ENCODE results near the gene COX7B2. TPM values are rescaled to one million over a fixed set of nuclear protein-coding genes. Genes with fewer than 3 reads are reported as not detected.

Gene COX7B2
- total and polyA plus RNA-seq, 4 donors, result not detected

DNA sequence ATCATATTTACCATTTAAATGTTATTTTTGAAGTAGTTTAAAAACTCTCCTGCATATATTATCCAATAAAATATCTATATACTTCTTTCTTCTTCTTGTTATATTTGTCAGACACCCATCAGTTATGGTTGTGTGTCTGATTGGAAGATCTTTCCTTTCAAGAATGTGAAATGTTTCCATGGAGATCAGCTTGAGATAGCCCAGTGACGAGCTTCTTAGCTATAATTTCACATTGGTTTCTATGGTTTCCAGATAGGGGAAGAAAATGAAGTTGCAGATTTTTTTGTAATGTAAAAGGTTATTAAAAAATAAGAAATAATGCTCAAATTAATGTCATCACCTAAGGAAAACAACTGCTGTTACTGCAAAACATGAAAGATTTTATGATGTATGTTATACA lies 189.0 kb downstream of the COX7B2 start:
- no peak for DNase-seq (ENCODE audit: low spot score)
- TF ChIP-seq HNF4A (conservative IDR thresholded peaks at IDR 0.05) (no peak), HNF4G (IDR thresholded peaks at IDR 0.05) (no peak), RAD21 (IDR thresholded peaks at IDR 0.05) (no peak), FOXA2 (IDR thresholded peaks at IDR 0.05) (no peak), SP1 (IDR thresholded peaks at IDR 0.05) (no peak), JUND (IDR thresholded peaks at IDR 0.05) (no peak), REST (IDR thresholded peaks at IDR 0.05) (no peak), ATF3 (IDR thresholded peaks at IDR 0.05) (no peak), ZBTB33 (IDR thresholded peaks at IDR 0.05) (no peak)
- TF ChIP-seq, protein P1, sequence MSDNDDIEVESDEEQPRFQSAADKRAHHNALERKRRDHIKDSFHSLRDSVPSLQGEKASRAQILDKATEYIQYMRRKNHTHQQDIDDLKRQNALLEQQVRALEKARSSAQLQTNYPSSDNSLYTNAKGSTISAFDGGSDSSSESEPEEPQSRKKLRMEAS (IDR thresholded peaks at IDR 0.05), result no peak
- TF ChIP-seq, protein P2, sequence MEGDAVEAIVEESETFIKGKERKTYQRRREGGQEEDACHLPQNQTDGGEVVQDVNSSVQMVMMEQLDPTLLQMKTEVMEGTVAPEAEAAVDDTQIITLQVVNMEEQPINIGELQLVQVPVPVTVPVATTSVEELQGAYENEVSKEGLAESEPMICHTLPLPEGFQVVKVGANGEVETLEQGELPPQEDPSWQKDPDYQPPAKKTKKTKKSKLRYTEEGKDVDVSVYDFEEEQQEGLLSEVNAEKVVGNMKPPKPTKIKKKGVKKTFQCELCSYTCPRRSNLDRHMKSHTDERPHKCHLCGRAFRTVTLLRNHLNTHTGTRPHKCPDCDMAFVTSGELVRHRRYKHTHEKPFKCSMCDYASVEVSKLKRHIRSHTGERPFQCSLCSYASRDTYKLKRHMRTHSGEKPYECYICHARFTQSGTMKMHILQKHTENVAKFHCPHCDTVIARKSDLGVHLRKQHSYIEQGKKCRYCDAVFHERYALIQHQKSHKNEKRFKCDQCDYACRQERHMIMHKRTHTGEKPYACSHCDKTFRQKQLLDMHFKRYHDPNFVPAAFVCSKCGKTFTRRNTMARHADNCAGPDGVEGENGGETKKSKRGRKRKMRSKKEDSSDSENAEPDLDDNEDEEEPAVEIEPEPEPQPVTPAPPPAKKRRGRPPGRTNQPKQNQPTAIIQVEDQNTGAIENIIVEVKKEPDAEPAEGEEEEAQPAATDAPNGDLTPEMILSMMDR (IDR thresholded peaks at IDR 0.05; ENCODE audit: low read depth, low read length, missing input control), result no peak
- WGBS, result 42% methylated on average over 1 of the region's 1 CpG
- Histone ChIP-seq H3K9me3 (ENCODE audit: control insufficient read depth in 4 of 4, low read length in 3 of 4) (no peaks in the 10 kb centered on the region), H3K36me3 (ENCODE audit: control insufficient read depth in 4 of 4, insufficient read depth in 3 of 4, low read depth in 1 of 4, low read length in 3 of 4) (no peaks in the 10 kb centered on the region), H3K9ac (ENCODE audit: low read depth in 1 of 2, low read length in 2 of 2) (no peak overlapping the region), H3K4me1 (ENCODE audit: control insufficient read depth in 4 of 4, insufficient read depth in 4 of 4, low read length in 3 of 4) (no peaks in the 10 kb centered on the region), H3K27ac (ENCODE audit: low read depth in 1 of 2, low read length in 2 of 2) (no peak overlapping the region), H3K27me3 (ENCODE audit: control insufficient read depth in 4 of 4, insufficient read depth in 4 of 4, low read length in 3 of 4) (no peaks in the 10 kb centered on the region), H3K4me3 (ENCODE audit: low read depth in 1 of 3, low read length in 3 of 3) (no peak overlapping the region)

DNA sequence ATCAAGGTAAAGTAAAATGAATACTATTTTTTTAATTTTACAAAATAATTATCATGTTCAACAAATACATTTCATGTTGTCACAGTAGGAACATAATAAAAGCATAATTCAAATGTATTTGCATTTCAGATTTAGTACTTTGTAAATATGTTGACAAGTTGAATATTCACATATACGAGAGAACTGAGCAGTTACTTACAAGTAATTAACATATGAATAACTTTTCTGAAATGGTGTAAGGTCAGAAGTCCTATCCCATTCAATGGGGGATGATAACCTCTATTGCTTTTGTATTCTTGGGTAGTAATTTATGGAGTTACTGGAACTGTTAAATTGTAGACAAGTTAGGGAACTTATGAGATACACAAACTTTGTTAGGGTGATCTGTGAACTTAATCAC lies 191.1 kb downstream of the COX7B2 start:
- H3K4me1 ChIP-seq (ENCODE audit: control insufficient read depth in 4 of 4, insufficient read depth in 4 of 4, low read length in 3 of 4), result no peaks in the 10 kb centered on the region
- WGBS, result 77% methylated on average over 1 of the region's 1 CpG

More for the DNA sequence above, 191.1 kb downstream of the COX7B2 start:
- Histone ChIP-seq H3K27me3 (ENCODE audit: control insufficient read depth in 4 of 4, insufficient read depth in 4 of 4, low read length in 3 of 4) (no peaks in the 10 kb centered on the region), H3K9ac (ENCODE audit: low read depth in 1 of 2, low read length in 2 of 2) (no peak overlapping the region), H3K4me3 (ENCODE audit: low read depth in 1 of 3, low read length in 3 of 3) (no peak overlapping the region), H3K27ac (ENCODE audit: low read depth in 1 of 2, low read length in 2 of 2) (no peak overlapping the region), H3K36me3 (ENCODE audit: control insufficient read depth in 4 of 4, insufficient read depth in 3 of 4, low read depth in 1 of 4, low read length in 3 of 4) (no peaks in the 10 kb centered on the region), H3K9me3 (ENCODE audit: control insufficient read depth in 4 of 4, low read length in 3 of 4) (no peaks in the 10 kb centered on the region)
- no peak for DNase-seq (ENCODE audit: low spot score)
- TF ChIP-seq EGR1 (IDR thresholded peaks at IDR 0.05; ENCODE audit: low read depth in 2 of 2), result no peak
- TF ChIP-seq REST (IDR thresholded peaks at IDR 0.05), result no peak
- TF ChIP-seq FOXA1 (IDR thresholded peaks at IDR 0.05), result no peak
- no peak for TF ChIP-seq SP1 (IDR thresholded peaks at IDR 0.05)
- no peak for TF ChIP-seq JUND (IDR thresholded peaks at IDR 0.05)
- no peak for TF ChIP-seq ZBTB33 (IDR thresholded peaks at IDR 0.05)
- TF ChIP-seq RAD21 (IDR thresholded peaks at IDR 0.05), result no peak
- TF ChIP-seq FOXA2 (IDR thresholded peaks at IDR 0.05), result no peak
- no peak for TF ChIP-seq RXRA (IDR thresholded peaks at IDR 0.05)
- TF ChIP-seq HNF4A (conservative IDR thresholded peaks at IDR 0.05), result no peak
- TF ChIP-seq TAF1 (conservative IDR thresholded peaks at IDR 0.05), result no peak
- no peak for TF ChIP-seq ATF3 (IDR thresholded peaks at IDR 0.05)
- TF ChIP-seq YY1 (IDR thresholded peaks at IDR 0.05), result no peak
- TF ChIP-seq HNF4G (IDR thresholded peaks at IDR 0.05), result no peak
- no peak for TF ChIP-seq NR2F2 (IDR thresholded peaks at IDR 0.05)

All from liver (tissue), 9 donors.